Measurements from ENCODE around the gene FAIM2.

DNA sequence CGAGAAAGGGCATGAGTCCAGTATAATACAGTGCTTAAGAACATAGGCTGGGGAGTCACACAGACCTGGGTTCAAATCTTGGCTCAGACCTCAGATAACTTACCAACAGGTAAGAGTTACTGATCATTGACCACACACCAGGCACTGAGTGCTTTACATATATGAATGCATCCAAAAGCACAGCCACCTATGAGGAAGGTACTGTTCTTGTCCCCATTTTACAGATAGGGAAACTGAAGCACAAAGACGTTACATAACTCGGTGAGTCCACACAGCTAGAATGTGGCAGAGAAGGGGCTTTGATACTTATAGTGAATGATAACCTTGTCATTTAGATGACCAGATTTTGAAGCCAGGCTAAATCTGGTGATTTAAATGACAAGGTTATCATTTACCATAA, 27.6 kb downstream of the FAIM2 start:
- TF ChIP-seq SUZ12 (IDR thresholded peaks at IDR 0.05; ENCODE audit: unreplicated experiment): no peak
- TF ChIP-seq, protein P1, sequence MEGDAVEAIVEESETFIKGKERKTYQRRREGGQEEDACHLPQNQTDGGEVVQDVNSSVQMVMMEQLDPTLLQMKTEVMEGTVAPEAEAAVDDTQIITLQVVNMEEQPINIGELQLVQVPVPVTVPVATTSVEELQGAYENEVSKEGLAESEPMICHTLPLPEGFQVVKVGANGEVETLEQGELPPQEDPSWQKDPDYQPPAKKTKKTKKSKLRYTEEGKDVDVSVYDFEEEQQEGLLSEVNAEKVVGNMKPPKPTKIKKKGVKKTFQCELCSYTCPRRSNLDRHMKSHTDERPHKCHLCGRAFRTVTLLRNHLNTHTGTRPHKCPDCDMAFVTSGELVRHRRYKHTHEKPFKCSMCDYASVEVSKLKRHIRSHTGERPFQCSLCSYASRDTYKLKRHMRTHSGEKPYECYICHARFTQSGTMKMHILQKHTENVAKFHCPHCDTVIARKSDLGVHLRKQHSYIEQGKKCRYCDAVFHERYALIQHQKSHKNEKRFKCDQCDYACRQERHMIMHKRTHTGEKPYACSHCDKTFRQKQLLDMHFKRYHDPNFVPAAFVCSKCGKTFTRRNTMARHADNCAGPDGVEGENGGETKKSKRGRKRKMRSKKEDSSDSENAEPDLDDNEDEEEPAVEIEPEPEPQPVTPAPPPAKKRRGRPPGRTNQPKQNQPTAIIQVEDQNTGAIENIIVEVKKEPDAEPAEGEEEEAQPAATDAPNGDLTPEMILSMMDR (IDR thresholded peaks at IDR 0.05 in 2 of 3, conservative IDR thresholded peaks at IDR 0.05 in 1 of 3; ENCODE audit: control insufficient read depth in 2 of 3, extremely low read depth in 1 of 3, insufficient read depth in 1 of 3, low read depth in 3 of 3, low read length in 3 of 3): no peak

Data from GM12878 (cell line).